DND-41 (cell line): ENCODE measurements around the gene TNFAIP2.

Source experiments
- EZH2 ChIP-seq: IDR thresholded peaks from 3 replicates; pipeline ENCODE4 v1.6.1; 2012; ENCODE audit warnings: borderline replicate concordance, low read depth, mild to moderate bottlenecking, moderate library complexity, low read length, inconsistent platforms; ENCODE audit not compliant: severe bottlenecking
- TF ChIP-seq, protein P1 (sequence below): IDR thresholded peaks from 2 replicates; pipeline ENCODE4 v1.5.1; 2012; ENCODE audit warnings: borderline replicate concordance, low read length, moderate library complexity, mild to moderate bottlenecking; ENCODE audit not compliant: poor library complexity, severe bottlenecking; ENCODE audit errors: extremely low read depth

DNA sequence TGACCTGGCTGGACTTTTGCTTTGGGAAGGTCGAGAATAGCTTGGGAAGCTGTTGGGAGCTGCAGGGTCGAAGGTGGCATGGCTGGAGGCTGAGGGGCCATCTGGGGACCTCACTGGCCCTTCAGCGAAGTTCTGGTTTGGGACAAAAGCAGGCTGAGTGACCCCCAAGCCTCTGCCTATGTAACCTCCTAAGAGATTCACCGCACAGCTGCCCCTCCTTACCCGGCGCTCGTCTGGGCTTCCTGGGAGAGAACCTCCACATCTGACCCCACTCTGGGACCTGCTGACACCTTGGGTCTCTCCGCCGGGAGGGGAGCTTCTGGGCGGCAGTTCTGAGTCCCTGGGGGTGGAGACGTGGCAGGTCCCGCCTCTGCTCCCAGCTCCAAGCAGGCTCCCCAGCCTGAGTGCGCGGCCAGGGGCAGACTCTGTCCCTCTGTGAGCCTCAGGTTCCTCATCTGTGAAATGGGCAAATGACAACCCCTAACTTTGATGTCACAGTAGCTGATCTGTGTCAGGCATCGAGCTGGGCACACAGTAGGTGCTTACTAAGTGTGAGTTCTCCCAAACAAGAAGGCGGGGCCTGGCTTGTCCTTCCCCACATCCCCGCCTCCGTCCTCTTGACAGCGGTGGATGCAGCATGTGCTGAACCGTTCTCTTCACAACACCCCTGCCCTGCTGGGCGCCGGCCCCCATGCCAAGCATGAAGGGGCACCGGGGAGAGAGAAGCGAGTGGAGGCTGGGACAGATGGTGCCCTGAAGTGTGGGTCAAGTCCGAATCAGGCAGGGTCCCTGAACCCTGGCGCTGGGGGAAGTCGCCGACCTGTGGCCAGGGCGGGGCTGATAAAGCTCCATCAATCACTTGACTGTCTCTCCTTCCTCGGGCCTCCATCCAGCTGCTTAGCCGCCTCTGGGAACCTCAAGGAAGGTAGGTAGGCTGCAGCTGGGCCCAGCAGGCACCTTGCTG is 25.0 kb upstream of the TNFAIP2 start:
- TF ChIP-seq, protein P1, sequence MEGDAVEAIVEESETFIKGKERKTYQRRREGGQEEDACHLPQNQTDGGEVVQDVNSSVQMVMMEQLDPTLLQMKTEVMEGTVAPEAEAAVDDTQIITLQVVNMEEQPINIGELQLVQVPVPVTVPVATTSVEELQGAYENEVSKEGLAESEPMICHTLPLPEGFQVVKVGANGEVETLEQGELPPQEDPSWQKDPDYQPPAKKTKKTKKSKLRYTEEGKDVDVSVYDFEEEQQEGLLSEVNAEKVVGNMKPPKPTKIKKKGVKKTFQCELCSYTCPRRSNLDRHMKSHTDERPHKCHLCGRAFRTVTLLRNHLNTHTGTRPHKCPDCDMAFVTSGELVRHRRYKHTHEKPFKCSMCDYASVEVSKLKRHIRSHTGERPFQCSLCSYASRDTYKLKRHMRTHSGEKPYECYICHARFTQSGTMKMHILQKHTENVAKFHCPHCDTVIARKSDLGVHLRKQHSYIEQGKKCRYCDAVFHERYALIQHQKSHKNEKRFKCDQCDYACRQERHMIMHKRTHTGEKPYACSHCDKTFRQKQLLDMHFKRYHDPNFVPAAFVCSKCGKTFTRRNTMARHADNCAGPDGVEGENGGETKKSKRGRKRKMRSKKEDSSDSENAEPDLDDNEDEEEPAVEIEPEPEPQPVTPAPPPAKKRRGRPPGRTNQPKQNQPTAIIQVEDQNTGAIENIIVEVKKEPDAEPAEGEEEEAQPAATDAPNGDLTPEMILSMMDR, result no peak
- TF ChIP-seq EZH2, result no peak
